ENCODE results near the gene MSI2.

- TF ChIP-seq CTCF (IDR thresholded peaks at IDR 0.05) (no peak), POLR2A (IDR thresholded peaks at IDR 0.05) (no peak)
These were observed 388.0 kb downstream of the MSI2 start for GRCh38 chr17:57644326-57644725.

Measured in adrenal gland (tissue), 5 donors.